WTC11 (cell line): ENCODE data around the gene SBF1. TPM values are rescaled to one million over a fixed set of nuclear protein-coding genes. Genes with fewer than 3 reads are reported as not detected.

Source experiments
- ATAC-seq: fragments of 200-7000 bp; cut with Tn5 transposase; 2 replicates; pipeline ENCODE4 v1.10.0; 2021; ENCODE audit warnings: mild to moderate bottlenecking, moderate library complexity
- CTCF ChIA-PET: fragments of 300-600 bp; sonication (Branson Sonifier 250); formaldehyde crosslinking; loops from one replicate; lab custom pipeline; 2021; ENCODE audit warnings: antibody characterized with exemption; lab: Charles Lee
- POLR2A ChIA-PET: fragments of 350-600 bp; sonication (Branson Sonifier 250); formaldehyde crosslinking; loops from one replicate; lab custom pipeline; 2021; ENCODE audit warnings: antibody characterized with exemption; lab: Charles Lee
- DNase-seq: peaks from one replicate; pipeline ENCODE4 v3.0.0; 2021; ENCODE audit warnings: low spot score
- H3K27ac Mint-ChIP-seq: 2 replicates; pipeline ENCODE4 v1.8.0; 2021; ENCODE audit warnings: mixed read lengths
- H3K27me3 Mint-ChIP-seq: 2 replicates; pipeline ENCODE4 v1.8.0; 2021; ENCODE audit warnings: low read depth, mild to moderate bottlenecking, moderate library complexity, mixed read lengths
- H3K36me3 Mint-ChIP-seq: 2 replicates; pipeline ENCODE4 v1.8.0; 2021; ENCODE audit warnings: mixed read lengths
- H3K4me1 Mint-ChIP-seq: 2 replicates; pipeline ENCODE4 v1.8.0; 2022; ENCODE audit warnings: mixed read lengths
- H3K4me3 Mint-ChIP-seq: 2 replicates; pipeline ENCODE4 v1.8.0; 2021; ENCODE audit warnings: mild to moderate bottlenecking, moderate library complexity, mixed read lengths
- H3K9me3 Mint-ChIP-seq: 2 replicates; pipeline ENCODE4 v1.8.0; 2021; ENCODE audit warnings: mixed read lengths
- CBFB ChIP-seq: sonication (generic); formaldehyde crosslinking; IDR thresholded peaks from 2 replicates; pipeline ENCODE4 v1.8.1; 2022; ENCODE audit warnings: mild to moderate bottlenecking, low read depth, missing genetic modification reagents
- CDX4 ChIP-seq: fragments of 250-450 bp; sonication (Bioruptor Pico); IDR thresholded peaks from 2 replicates; pipeline ENCODE4 v1.9.0; 2021; ENCODE audit warnings: moderate library complexity, mild to moderate bottlenecking, inconsistent platforms, borderline replicate concordance
- CREM ChIP-seq: sonication (generic); formaldehyde crosslinking; IDR thresholded peaks from 2 replicates; pipeline ENCODE4 v1.8.1; 2022; ENCODE audit warnings: mild to moderate bottlenecking, missing genetic modification reagents, moderate library complexity
- CTCF ChIP-seq: fragments of 200-600 bp; IDR thresholded peaks from 2 replicates; pipeline ENCODE4 v1.8.0; 2022; ENCODE audit warnings: antibody characterized with exemption
- ELF4 ChIP-seq: sonication (generic); formaldehyde crosslinking; IDR thresholded peaks from 2 replicates; pipeline ENCODE4 v1.8.1; 2022; ENCODE audit warnings: low read depth, mild to moderate bottlenecking, moderate library complexity, missing genetic modification reagents
- FOXP1 ChIP-seq: sonication (generic); formaldehyde crosslinking; IDR thresholded peaks from 2 replicates; pipeline ENCODE4 v1.8.0; 2022; ENCODE audit warnings: missing genetic modification reagents, mild to moderate bottlenecking, moderate library complexity, borderline replicate concordance
- GTF2I ChIP-seq: fragments of 250-450 bp; sonication (Bioruptor Pico); conservative IDR thresholded peaks from 2 replicates; pipeline ENCODE4 v1.4.0; 2021; ENCODE audit warnings: mild to moderate bottlenecking
- HMGA2 ChIP-seq: fragments of 250-450 bp; sonication (Bioruptor Pico); IDR thresholded peaks from 2 replicates; pipeline ENCODE4 v1.4.0; 2021; ENCODE audit warnings: mild to moderate bottlenecking, moderate library complexity
- IRF1 ChIP-seq: sonication (generic); formaldehyde crosslinking; IDR thresholded peaks from 2 replicates; pipeline ENCODE4 v1.8.0; 2023; ENCODE audit warnings: missing genetic modification reagents
- NR2C2 ChIP-seq: sonication (generic); formaldehyde crosslinking; IDR thresholded peaks from 2 replicates; pipeline ENCODE4 v1.8.0; 2022; ENCODE audit warnings: mild to moderate bottlenecking, missing genetic modification reagents
- ZNF219 ChIP-seq: sonication (generic); formaldehyde crosslinking; IDR thresholded peaks from 2 replicates; pipeline ENCODE4 v1.8.0; 2023; ENCODE audit warnings: missing genetic modification reagents, mild to moderate bottlenecking, borderline replicate concordance
- ZNF423 ChIP-seq: fragments of 250-450 bp; sonication (Bioruptor Pico); IDR thresholded peaks from 2 replicates; pipeline ENCODE4 v2.1.2; 2022; ENCODE audit warnings: mild to moderate bottlenecking, moderate library complexity
- ZNF512 ChIP-seq: sonication (generic); formaldehyde crosslinking; IDR thresholded peaks from 2 replicates; pipeline ENCODE4 v1.8.1; 2022; ENCODE audit warnings: missing genetic modification reagents, borderline replicate concordance
- total RNA-seq: library from RNA; stranded (reverse); gene quantifications from 3 replicates; pipeline ENCODE4 v1.2.3, GENCODE V29; 2021
- TF ChIP-seq, protein P1 (sequence below): sonication (generic); formaldehyde crosslinking; IDR thresholded peaks from 2 replicates; pipeline ENCODE4 v1.8.0; 2022; ENCODE audit warnings: mild to moderate bottlenecking, missing genetic modification reagents
- TF ChIP-seq, protein P2 (sequence below): sonication (generic); formaldehyde crosslinking; IDR thresholded peaks from 2 replicates; pipeline ENCODE4 v1.8.1; 2023; ENCODE audit warnings: mild to moderate bottlenecking, missing genetic modification reagents, borderline replicate concordance
- TF ChIP-seq, protein P3 (sequence below): sonication (generic); formaldehyde crosslinking; IDR thresholded peaks from 2 replicates; pipeline ENCODE4 v1.8.0; 2022; ENCODE audit warnings: mild to moderate bottlenecking, missing genetic modification reagents

Gene SBF1
- total RNA-seq, 1 experiment from 2014 or later: 108 TPM

GRCh38 chr22:50459496-50460140 is 15.2 kb downstream of the SBF1 start:
- no peak for TF ChIP-seq ZNF423
- TF ChIP-seq CREM (CRISPR knock-in tag): no peak
- TF ChIP-seq CBFB (CRISPR knock-in tag): no peak
- no peak for TF ChIP-seq NR2C2 (CRISPR knock-in tag)
- TF ChIP-seq CTCF: no peak
- TF ChIP-seq, protein P1, sequence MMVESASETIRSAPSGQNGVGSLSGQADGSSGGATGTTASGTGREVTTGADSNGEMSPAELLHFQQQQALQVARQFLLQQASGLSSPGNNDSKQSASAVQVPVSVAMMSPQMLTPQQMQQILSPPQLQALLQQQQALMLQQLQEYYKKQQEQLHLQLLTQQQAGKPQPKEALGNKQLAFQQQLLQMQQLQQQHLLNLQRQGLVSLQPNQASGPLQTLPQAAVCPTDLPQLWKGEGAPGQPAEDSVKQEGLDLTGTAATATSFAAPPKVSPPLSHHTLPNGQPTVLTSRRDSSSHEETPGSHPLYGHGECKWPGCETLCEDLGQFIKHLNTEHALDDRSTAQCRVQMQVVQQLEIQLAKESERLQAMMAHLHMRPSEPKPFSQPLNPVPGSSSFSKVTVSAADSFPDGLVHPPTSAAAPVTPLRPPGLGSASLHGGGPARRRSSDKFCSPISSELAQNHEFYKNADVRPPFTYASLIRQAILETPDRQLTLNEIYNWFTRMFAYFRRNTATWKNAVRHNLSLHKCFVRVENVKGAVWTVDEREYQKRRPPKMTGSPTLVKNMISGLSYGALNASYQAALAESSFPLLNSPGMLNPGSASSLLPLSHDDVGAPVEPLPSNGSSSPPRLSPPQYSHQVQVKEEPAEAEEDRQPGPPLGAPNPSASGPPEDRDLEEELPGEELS (CRISPR knock-in tag): no peak
- TF ChIP-seq, protein P2, sequence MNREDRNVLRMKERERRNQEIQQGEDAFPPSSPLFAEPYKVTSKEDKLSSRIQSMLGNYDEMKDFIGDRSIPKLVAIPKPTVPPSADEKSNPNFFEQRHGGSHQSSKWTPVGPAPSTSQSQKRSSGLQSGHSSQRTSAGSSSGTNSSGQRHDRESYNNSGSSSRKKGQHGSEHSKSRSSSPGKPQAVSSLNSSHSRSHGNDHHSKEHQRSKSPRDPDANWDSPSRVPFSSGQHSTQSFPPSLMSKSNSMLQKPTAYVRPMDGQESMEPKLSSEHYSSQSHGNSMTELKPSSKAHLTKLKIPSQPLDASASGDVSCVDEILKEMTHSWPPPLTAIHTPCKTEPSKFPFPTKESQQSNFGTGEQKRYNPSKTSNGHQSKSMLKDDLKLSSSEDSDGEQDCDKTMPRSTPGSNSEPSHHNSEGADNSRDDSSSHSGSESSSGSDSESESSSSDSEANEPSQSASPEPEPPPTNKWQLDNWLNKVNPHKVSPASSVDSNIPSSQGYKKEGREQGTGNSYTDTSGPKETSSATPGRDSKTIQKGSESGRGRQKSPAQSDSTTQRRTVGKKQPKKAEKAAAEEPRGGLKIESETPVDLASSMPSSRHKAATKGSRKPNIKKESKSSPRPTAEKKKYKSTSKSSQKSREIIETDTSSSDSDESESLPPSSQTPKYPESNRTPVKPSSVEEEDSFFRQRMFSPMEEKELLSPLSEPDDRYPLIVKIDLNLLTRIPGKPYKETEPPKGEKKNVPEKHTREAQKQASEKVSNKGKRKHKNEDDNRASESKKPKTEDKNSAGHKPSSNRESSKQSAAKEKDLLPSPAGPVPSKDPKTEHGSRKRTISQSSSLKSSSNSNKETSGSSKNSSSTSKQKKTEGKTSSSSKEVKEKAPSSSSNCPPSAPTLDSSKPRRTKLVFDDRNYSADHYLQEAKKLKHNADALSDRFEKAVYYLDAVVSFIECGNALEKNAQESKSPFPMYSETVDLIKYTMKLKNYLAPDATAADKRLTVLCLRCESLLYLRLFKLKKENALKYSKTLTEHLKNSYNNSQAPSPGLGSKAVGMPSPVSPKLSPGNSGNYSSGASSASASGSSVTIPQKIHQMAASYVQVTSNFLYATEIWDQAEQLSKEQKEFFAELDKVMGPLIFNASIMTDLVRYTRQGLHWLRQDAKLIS: no peak
- no peak for TF ChIP-seq ELF4 (CRISPR knock-in tag)
- no peak for TF ChIP-seq GTF2I (CRISPR knock-in tag)
- no peak for TF ChIP-seq FOXP1 (CRISPR knock-in tag)
- TF ChIP-seq HMGA2 (CRISPR knock-in tag): no peak
- TF ChIP-seq, protein P3, sequence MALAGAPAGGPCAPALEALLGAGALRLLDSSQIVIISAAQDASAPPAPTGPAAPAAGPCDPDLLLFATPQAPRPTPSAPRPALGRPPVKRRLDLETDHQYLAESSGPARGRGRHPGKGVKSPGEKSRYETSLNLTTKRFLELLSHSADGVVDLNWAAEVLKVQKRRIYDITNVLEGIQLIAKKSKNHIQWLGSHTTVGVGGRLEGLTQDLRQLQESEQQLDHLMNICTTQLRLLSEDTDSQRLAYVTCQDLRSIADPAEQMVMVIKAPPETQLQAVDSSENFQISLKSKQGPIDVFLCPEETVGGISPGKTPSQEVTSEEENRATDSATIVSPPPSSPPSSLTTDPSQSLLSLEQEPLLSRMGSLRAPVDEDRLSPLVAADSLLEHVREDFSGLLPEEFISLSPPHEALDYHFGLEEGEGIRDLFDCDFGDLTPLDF (CRISPR knock-in tag): no peak
- TF ChIP-seq ZNF512 (CRISPR knock-in tag): no peak
- no peak for TF ChIP-seq CDX4
- TF ChIP-seq ZNF219: no peak
- TF ChIP-seq IRF1 (CRISPR knock-in tag): no peak
- CTCF ChIA-PET: interaction anchor here (1.4 to 1.9 kb wide), 2 partner anchors 60 to 66 kb away, joined by 3 to 5 read pairs; partner anchors contain the start of gene SCO2
- POLR2A ChIA-PET: no interaction called here

More at GRCh38 chr22:50459496-50460140, 15.2 kb downstream of the SBF1 start:
- Mint-ChIP-seq H3K4me1 (no peaks in the 10 kb centered on the region), H3K9me3 (no peaks in the 10 kb centered on the region), H3K4me3 (no peak overlapping the region), H3K27me3 (no peaks in the 10 kb centered on the region; the same call in 1 of the 2 replicates), H3K36me3 (peaks cover 47% of the 10 kb centered on the region), H3K27ac (no peak overlapping the region)
- ATAC-seq: no peak
- DNase-seq: no peak
